Stimulated activated naive CD8-positive, alpha-beta T cell treated with anti-CD3 and anti-CD28 coated beads, Interleukin-15, amount 100 ng/mL, for 72 hours (primary cell): ENCODE results near the gene USB1.
"Not testable (repeated sequence)": the region's sequence is repeated elsewhere in the genome, so short reads cannot be mapped to it uniquely, and the experiment has no call there.

Experiments
- ATAC-seq: fragments of 150-1000 bp; cut with Tn5 transposase; 2 replicates; pipeline ENCODE4 v1.10.0; 2021; ENCODE audit warnings: mild to moderate bottlenecking, moderate library complexity
- DNase-seq, 2 donors: peaks; one replicate each; pipeline ENCODE4 v3.0.0; 2021 to 2022
- H3K27ac Mint-ChIP-seq, 2 donors: one replicate each; pipeline ENCODE4 v1.8.0; 2022; ENCODE audit warnings: mild to moderate bottlenecking in 2 of 2, mixed read lengths in 2 of 2, moderate library complexity in 2 of 2
- H3K27me3 Mint-ChIP-seq: one replicate; pipeline ENCODE4 v1.8.0; 2022; ENCODE audit warnings: mixed read lengths
- H3K4me1 Mint-ChIP-seq: one replicate; pipeline ENCODE4 v1.8.0; 2022; ENCODE audit warnings: mild to moderate bottlenecking, mixed read lengths
- H3K4me3 Mint-ChIP-seq, 2 donors: one replicate each; pipeline ENCODE4 v1.8.0; 2022; ENCODE audit warnings: mild to moderate bottlenecking in 2 of 2, mixed read lengths in 2 of 2, moderate library complexity in 1 of 2
- H3K9me3 Mint-ChIP-seq, 2 donors: one replicate each; pipeline ENCODE4 v1.8.0; 2022; ENCODE audit warnings: mixed read lengths in 2 of 2

USB1 gene

GRCh38 chr16:57997176-57997527 lies 4.1 kb upstream of the USB1 start:
- Mint-ChIP-seq H3K4me1 (peaks cover 62% of the 10 kb centered on the region), H3K4me3 (peak overlapping the region in 1 of 2 donors; percentile 3), H3K9me3 (no peaks in the 10 kb centered on the region), H3K27ac (no peak overlapping the region), H3K27me3 (no peaks in the 10 kb centered on the region)
- DNase-seq: no peak
- no peak for ATAC-seq

GRCh38 chr16:57997528-57998265 lies 3.5 kb upstream of the USB1 start:
- Mint-ChIP-seq H3K4me1 (peaks cover 68% of the 10 kb centered on the region), H3K27ac (no peak overlapping the region)

GRCh38 chr16:57998486-57998885 lies 2.7 kb upstream of the USB1 start:
- Mint-ChIP-seq H3K4me3 (peak overlapping the region; percentile 71 to 81), H3K9me3 (no peaks in the 10 kb centered on the region), H3K27ac (peak overlapping the region in 1 of 2 donors; percentile 90), H3K4me1 (peaks cover 73% of the 10 kb centered on the region), H3K27me3 (no peaks in the 10 kb centered on the region)
- peak; percentile 25 to 65 for DNase-seq
- ATAC-seq: peak; percentile 54

More at GRCh38 chr16:57997528-57998265, 3.5 kb upstream of the USB1 start:
- no peaks in the 10 kb centered on the region for H3K9me3 Mint-ChIP-seq
- DNase-seq (no peak), ATAC-seq (no peak)
- H3K27me3 Mint-ChIP-seq: no peaks in the 10 kb centered on the region
- peak overlapping the region; percentile 71 to 81 for H3K4me3 Mint-ChIP-seq

- ATAC-seq (no peak), DNase-seq (no peak)
- Mint-ChIP-seq H3K9me3 (no peaks in the 10 kb centered on the region), H3K27me3 (no peaks in the 10 kb centered on the region), H3K4me1 (peaks cover 76% of the 10 kb centered on the region), H3K27ac (peak overlapping the region; percentile 79 to 85), H3K4me3 (peak overlapping the region; percentile 71 to 81)
These were observed 2.2 kb upstream of the USB1 start for GRCh38 chr16:57998992-57999365.

- Mint-ChIP-seq H3K27ac (peak overlapping the region; percentile 79 to 85), H3K4me3 (peak overlapping the region; percentile 71 to 81), H3K27me3 (no peaks in the 10 kb centered on the region), H3K9me3 (no peaks in the 10 kb centered on the region), H3K4me1 (peaks cover 79% of the 10 kb centered on the region)
- peak; percentile 21 for ATAC-seq
- peak; percentile 43 to 50 for DNase-seq
These were observed 1.7 kb upstream of the USB1 start for GRCh38 chr16:57999366-57999970.

GRCh38 chr16:57999971-58000705 lies 1.1 kb upstream of the USB1 start, which contains the start of gene ZNF319:
TSS of gene ZNF319 (minus strand) at chr16:58000672. CDS start at chr16:57998265, 2,407 bp downstream.
- peak within 1 kb of the TSS; percentile 91 to 93 for H3K4me3 Mint-ChIP-seq
- H3K4me1 Mint-ChIP-seq: peaks cover 79% of the 10 kb centered on the region
- DNase-seq (peak in 1 of 2 donors; percentile 41), ATAC-seq (peak; percentile 22)
- peak within 1 kb of the TSS; percentile 92 to 94 for H3K27ac Mint-ChIP-seq
- no peaks in the 10 kb centered on the region for H3K27me3 Mint-ChIP-seq
- no peaks in the 10 kb centered on the region for H3K9me3 Mint-ChIP-seq

- H3K27ac Mint-ChIP-seq: peak overlapping the region in 1 of 2 donors; percentile 57
- ATAC-seq: no peak
- no peaks in the 10 kb centered on the region for H3K27me3 Mint-ChIP-seq
- peaks cover 65% of the 10 kb centered on the region for H3K4me1 Mint-ChIP-seq
- no peaks in the 10 kb centered on the region for H3K9me3 Mint-ChIP-seq
- no peak for DNase-seq
- H3K4me3 Mint-ChIP-seq: peak overlapping the region; percentile 91 to 93
These were observed 691 bp downstream of the USB1 start for GRCh38 chr16:58001781-58002415.

- H3K4me3 Mint-ChIP-seq: peak overlapping the region in 1 of 2 donors; percentile 91
- H3K4me1 Mint-ChIP-seq: peaks cover 62% of the 10 kb centered on the region
- ATAC-seq: no peak
These were observed 1.2 kb downstream of the USB1 start for GRCh38 chr16:58002416-58002800.

GRCh38 chr16:58002936-58003335 lies 1.7 kb downstream of the USB1 start:
- no peak for DNase-seq
- Mint-ChIP-seq H3K9me3 (no peaks in the 10 kb centered on the region), H3K4me3 (no peak overlapping the region), H3K27ac (no peak overlapping the region), H3K27me3 (no peaks in the 10 kb centered on the region), H3K4me1 (peaks cover 57% of the 10 kb centered on the region)
- no peak for ATAC-seq

More at GRCh38 chr16:58002416-58002800, 1.2 kb downstream of the USB1 start:
- DNase-seq: no peak
- Mint-ChIP-seq H3K27me3 (no peaks in the 10 kb centered on the region), H3K9me3 (no peaks in the 10 kb centered on the region), H3K27ac (no peak overlapping the region)

- ATAC-seq, H3K27me3 Mint-ChIP-seq, H3K4me3 Mint-ChIP-seq, H3K9me3 Mint-ChIP-seq, DNase-seq: not testable (repeated sequence)
- Mint-ChIP-seq H3K4me1 (peaks cover 41% of the 10 kb centered on the region), H3K27ac (peak overlapping the region in 1 of 2 donors; percentile 79)
These were observed 3.5 kb downstream of the USB1 start for GRCh38 chr16:58004736-58005135.

- no peaks in the 10 kb centered on the region for H3K27me3 Mint-ChIP-seq
- DNase-seq (no peak), ATAC-seq (no peak)
- no peak overlapping the region for H3K27ac Mint-ChIP-seq
- no peak overlapping the region for H3K4me3 Mint-ChIP-seq
- H3K4me1 Mint-ChIP-seq: peaks cover 3% of the 10 kb centered on the region
- no peaks in the 10 kb centered on the region for H3K9me3 Mint-ChIP-seq
These were observed 8.7 kb downstream of the USB1 start for GRCh38 chr16:58009856-58010416.

GRCh38 chr16:58010886-58011285 lies 9.7 kb downstream of the USB1 start:
- H3K9me3 Mint-ChIP-seq: no peaks in the 10 kb centered on the region
- no peak overlapping the region for H3K27ac Mint-ChIP-seq
- DNase-seq (no peak), ATAC-seq (no peak)
- no peak overlapping the region for H3K4me3 Mint-ChIP-seq
- no peaks in the 10 kb centered on the region for H3K4me1 Mint-ChIP-seq
- H3K27me3 Mint-ChIP-seq: no peaks in the 10 kb centered on the region

- Mint-ChIP-seq H3K27ac (no peak overlapping the region), H3K9me3 (no peaks in the 10 kb centered on the region)
- DNase-seq: no peak
These were observed 10.4 kb downstream of the USB1 start for GRCh38 chr16:58011652-58012051.

GRCh38 chr16:58012481-58012880 lies 11.3 kb downstream of the USB1 start:
- DNase-seq: no peak
- H3K4me3 Mint-ChIP-seq: no peak overlapping the region
- no peaks in the 10 kb centered on the region for H3K4me1 Mint-ChIP-seq
- ATAC-seq: no peak
- H3K9me3 Mint-ChIP-seq: no peaks in the 10 kb centered on the region
- H3K27me3 Mint-ChIP-seq: no peaks in the 10 kb centered on the region
- no peak overlapping the region for H3K27ac Mint-ChIP-seq

More at GRCh38 chr16:58011652-58012051, 10.4 kb downstream of the USB1 start:
- Mint-ChIP-seq H3K4me1 (no peaks in the 10 kb centered on the region), H3K4me3 (no peak overlapping the region), H3K27me3 (no peaks in the 10 kb centered on the region)
- no peak for ATAC-seq
